Neural cell (in vitro differentiated cells): Measurements from ENCODE around the gene PRRT4. TPM values are rescaled to one million over a fixed set of nuclear protein-coding genes. Genes with fewer than 3 reads are reported as not detected.

Experiments
- H2AFZ ChIP-seq: fragments of 200-600, 300-800 bp; sonication (generic), shearing (Covaris generic); 2 replicates; pipeline ENCODE4 v1.6.0; 2014; ENCODE audit warnings: low read depth, mild to moderate bottlenecking, antibody characterized with exemption, low read length, moderate library complexity
- H3F3A ChIP-seq: fragments of 200-600 bp; shearing (Covaris generic); 2 replicates; pipeline ENCODE4 v1.6.1; 2016; ENCODE audit warnings: mild to moderate bottlenecking, moderate library complexity, mixed read lengths, antibody characterized with exemption, low read length; ENCODE audit not compliant: insufficient read depth, poor library complexity, severe bottlenecking
- H3K27ac ChIP-seq: fragments of 200-600, 300-800 bp; sonication (generic), shearing (Covaris generic); 2 replicates; pipeline ENCODE4 v1.5.1; 2014; ENCODE audit warnings: mild to moderate bottlenecking, low read length, moderate library complexity
- H3K27me3 ChIP-seq: fragments of 300-800, 200-600 bp; sonication (generic), shearing (Covaris generic); 2 replicates; pipeline ENCODE4 v1.6.0; 2014; ENCODE audit warnings: mild to moderate bottlenecking, low read depth, low read length, moderate library complexity; ENCODE audit not compliant: insufficient read depth
- H3K36me3 ChIP-seq: fragments of 300-800, 200-600 bp; sonication (generic), shearing (Covaris generic); 2 replicates; pipeline ENCODE4 v1.5.1; 2014; ENCODE audit warnings: mild to moderate bottlenecking, antibody characterized with exemption, low read length, moderate library complexity; ENCODE audit not compliant: insufficient read depth
- H3K4me2 ChIP-seq: fragments of 300-800, 200-600 bp; sonication (generic), shearing (Covaris generic); 2 replicates; pipeline ENCODE4 v1.6.0; 2014; ENCODE audit warnings: mild to moderate bottlenecking, low read length
- H3K4me3 ChIP-seq: fragments of 300-800, 200-600 bp; sonication (generic), shearing (Covaris generic); 2 replicates; pipeline ENCODE4 v1.5.1; 2014; ENCODE audit warnings: mild to moderate bottlenecking, low read length, moderate library complexity
- H3K79me2 ChIP-seq: fragments of 200-600 bp; shearing (Covaris generic); replicated peaks from 2 replicates; pipeline ENCODE4 v1.6.0; 2014; ENCODE audit warnings: mild to moderate bottlenecking, low read length, moderate library complexity; ENCODE audit not compliant: insufficient read depth
- H3K9ac ChIP-seq: fragments of 300-800, 200-600 bp; sonication (generic), shearing (Covaris generic); 2 replicates; pipeline ENCODE4 v1.6.1; 2016; ENCODE audit warnings: mild to moderate bottlenecking, low read length, mixed read lengths
- H3K9me2 ChIP-seq: fragments of 200-600 bp; shearing (Covaris generic); 2 replicates; pipeline ENCODE4 v1.6.1; 2016; ENCODE audit warnings: mild to moderate bottlenecking, low read length, mixed read lengths; ENCODE audit not compliant: insufficient read depth
- H3K9me3 ChIP-seq: fragments of 200-600, 300-800 bp; sonication (generic), shearing (Covaris generic); 2 replicates; pipeline ENCODE4 v1.6.1; 2016; ENCODE audit warnings: mild to moderate bottlenecking, mixed run types, low read length, moderate library complexity, mixed read lengths
- H4K20me1 ChIP-seq: fragments of 200-600 bp; shearing (Covaris generic); 2 replicates; pipeline ENCODE4 v1.6.1; 2016; ENCODE audit warnings: mild to moderate bottlenecking, mixed run types; ENCODE audit not compliant: insufficient read depth
- EP300 ChIP-seq: fragments of 450-650 bp; conservative IDR thresholded peaks from 2 replicates; pipeline ENCODE4 v1.6.1; 2014; ENCODE audit warnings: antibody characterized with exemption, mild to moderate bottlenecking, moderate library complexity; ENCODE audit not compliant: poor library complexity, severe bottlenecking
- EZH2 ChIP-seq: fragments of 200-600, 300-800 bp; shearing (Covaris generic), sonication (generic); IDR thresholded peaks from 2 replicates; pipeline ENCODE4 v1.6.1; 2014; ENCODE audit warnings: antibody characterized with exemption, low read length, borderline replicate concordance, mild to moderate bottlenecking; ENCODE audit not compliant: insufficient read depth, poor library complexity, severe bottlenecking
- MXI1 ChIP-seq: fragments of 450-650 bp; conservative IDR thresholded peaks from 2 replicates; pipeline ENCODE4 v1.6.1; 2014; ENCODE audit warnings: antibody characterized with exemption, mild to moderate bottlenecking; ENCODE audit not compliant: poor library complexity, severe bottlenecking
- POLR2AphosphoS5 ChIP-seq: IDR thresholded peaks from 2 replicates; pipeline ENCODE4 v1.6.1; 2012
- RAD21 ChIP-seq: fragments of 450-650 bp; conservative IDR thresholded peaks from 2 replicates; pipeline ENCODE4 v1.6.1; 2014; ENCODE audit warnings: antibody characterized with exemption, mild to moderate bottlenecking, moderate library complexity
- SMC3 ChIP-seq: fragments of 450-650 bp; conservative IDR thresholded peaks from 2 replicates; pipeline ENCODE4 v1.6.1; 2014; ENCODE audit warnings: antibody characterized with exemption, mild to moderate bottlenecking, moderate library complexity; ENCODE audit not compliant: poor library complexity
- TAF1 ChIP-seq: IDR thresholded peaks from 2 replicates; pipeline ENCODE4 v1.6.1; 2012; ENCODE audit warnings: low read depth
- polyA plus RNA-seq: library from polyadenylated mRNA; depleted of rRNA; stranded (reverse); fragments of >200 nt; gene quantifications from 2 replicates; pipeline ENCODE4 v1.2.3, GENCODE V29; 2014
- TF ChIP-seq, protein P1 (sequence below): fragments of 450-650 bp; IDR thresholded peaks from 2 replicates; pipeline ENCODE4 v1.5.1; 2014; ENCODE audit warnings: antibody characterized with exemption, mild to moderate bottlenecking, moderate library complexity; ENCODE audit not compliant: poor library complexity, severe bottlenecking
- TF ChIP-seq, protein P2 (sequence below): IDR thresholded peaks from 2 replicates; pipeline ENCODE4 v1.6.1; 2012; ENCODE audit warnings: borderline replicate concordance

PRRT4 gene
- polyA plus RNA-seq, 1 donor from 2014 or later = 32.5 TPM

- no peak overlapping the region for H2AFZ ChIP-seq
- H3K36me3 ChIP-seq = no peaks in the 10 kb centered on the region
- no peaks in the 10 kb centered on the region for H3K79me2 ChIP-seq
- H3K4me3 ChIP-seq = no peak overlapping the region
- H3F3A ChIP-seq = no peaks in the 10 kb centered on the region
- no peak overlapping the region for H3K27ac ChIP-seq
- H3K9me3 ChIP-seq = no peaks in the 10 kb centered on the region
- H3K27me3 ChIP-seq = no peaks in the 10 kb centered on the region
- no peaks in the 10 kb centered on the region for H4K20me1 ChIP-seq
- H3K9ac ChIP-seq = no peak overlapping the region
- TF ChIP-seq POLR2AphosphoS5 (no peak), TAF1 (no peak), EP300 (no peak), EZH2 (no peak), RAD21 (no peak), MXI1 (no peak)
- TF ChIP-seq, protein P1, sequence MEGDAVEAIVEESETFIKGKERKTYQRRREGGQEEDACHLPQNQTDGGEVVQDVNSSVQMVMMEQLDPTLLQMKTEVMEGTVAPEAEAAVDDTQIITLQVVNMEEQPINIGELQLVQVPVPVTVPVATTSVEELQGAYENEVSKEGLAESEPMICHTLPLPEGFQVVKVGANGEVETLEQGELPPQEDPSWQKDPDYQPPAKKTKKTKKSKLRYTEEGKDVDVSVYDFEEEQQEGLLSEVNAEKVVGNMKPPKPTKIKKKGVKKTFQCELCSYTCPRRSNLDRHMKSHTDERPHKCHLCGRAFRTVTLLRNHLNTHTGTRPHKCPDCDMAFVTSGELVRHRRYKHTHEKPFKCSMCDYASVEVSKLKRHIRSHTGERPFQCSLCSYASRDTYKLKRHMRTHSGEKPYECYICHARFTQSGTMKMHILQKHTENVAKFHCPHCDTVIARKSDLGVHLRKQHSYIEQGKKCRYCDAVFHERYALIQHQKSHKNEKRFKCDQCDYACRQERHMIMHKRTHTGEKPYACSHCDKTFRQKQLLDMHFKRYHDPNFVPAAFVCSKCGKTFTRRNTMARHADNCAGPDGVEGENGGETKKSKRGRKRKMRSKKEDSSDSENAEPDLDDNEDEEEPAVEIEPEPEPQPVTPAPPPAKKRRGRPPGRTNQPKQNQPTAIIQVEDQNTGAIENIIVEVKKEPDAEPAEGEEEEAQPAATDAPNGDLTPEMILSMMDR = no peak
- TF ChIP-seq, protein P2, sequence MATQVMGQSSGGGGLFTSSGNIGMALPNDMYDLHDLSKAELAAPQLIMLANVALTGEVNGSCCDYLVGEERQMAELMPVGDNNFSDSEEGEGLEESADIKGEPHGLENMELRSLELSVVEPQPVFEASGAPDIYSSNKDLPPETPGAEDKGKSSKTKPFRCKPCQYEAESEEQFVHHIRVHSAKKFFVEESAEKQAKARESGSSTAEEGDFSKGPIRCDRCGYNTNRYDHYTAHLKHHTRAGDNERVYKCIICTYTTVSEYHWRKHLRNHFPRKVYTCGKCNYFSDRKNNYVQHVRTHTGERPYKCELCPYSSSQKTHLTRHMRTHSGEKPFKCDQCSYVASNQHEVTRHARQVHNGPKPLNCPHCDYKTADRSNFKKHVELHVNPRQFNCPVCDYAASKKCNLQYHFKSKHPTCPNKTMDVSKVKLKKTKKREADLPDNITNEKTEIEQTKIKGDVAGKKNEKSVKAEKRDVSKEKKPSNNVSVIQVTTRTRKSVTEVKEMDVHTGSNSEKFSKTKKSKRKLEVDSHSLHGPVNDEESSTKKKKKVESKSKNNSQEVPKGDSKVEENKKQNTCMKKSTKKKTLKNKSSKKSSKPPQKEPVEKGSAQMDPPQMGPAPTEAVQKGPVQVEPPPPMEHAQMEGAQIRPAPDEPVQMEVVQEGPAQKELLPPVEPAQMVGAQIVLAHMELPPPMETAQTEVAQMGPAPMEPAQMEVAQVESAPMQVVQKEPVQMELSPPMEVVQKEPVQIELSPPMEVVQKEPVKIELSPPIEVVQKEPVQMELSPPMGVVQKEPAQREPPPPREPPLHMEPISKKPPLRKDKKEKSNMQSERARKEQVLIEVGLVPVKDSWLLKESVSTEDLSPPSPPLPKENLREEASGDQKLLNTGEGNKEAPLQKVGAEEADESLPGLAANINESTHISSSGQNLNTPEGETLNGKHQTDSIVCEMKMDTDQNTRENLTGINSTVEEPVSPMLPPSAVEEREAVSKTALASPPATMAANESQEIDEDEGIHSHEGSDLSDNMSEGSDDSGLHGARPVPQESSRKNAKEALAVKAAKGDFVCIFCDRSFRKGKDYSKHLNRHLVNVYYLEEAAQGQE = no peak
- no peaks in the 10 kb centered on the region for H3K9me2 ChIP-seq
- no peak overlapping the region for H3K4me2 ChIP-seq
Observed at GRCh38 chr7:128374041-128374440, 12.6 kb upstream of the PRRT4 start.

- H3K79me2 ChIP-seq = no peaks in the 10 kb centered on the region
- no peak overlapping the region for H3K27ac ChIP-seq
- H3K9me2 ChIP-seq = no peaks in the 10 kb centered on the region
Observed at GRCh38 chr7:128373606-128374005, 12.1 kb upstream of the PRRT4 start.

More at GRCh38 chr7:128373606-128374005, 12.1 kb upstream of the PRRT4 start:
- Histone ChIP-seq H3K9me3 (no peaks in the 10 kb centered on the region), H4K20me1 (no peaks in the 10 kb centered on the region), H3K9ac (no peak overlapping the region), H2AFZ (no peak overlapping the region), H3F3A (no peaks in the 10 kb centered on the region), H3K27me3 (no peaks in the 10 kb centered on the region), H3K4me2 (no peak overlapping the region), H3K4me3 (no peak overlapping the region), H3K36me3 (no peaks in the 10 kb centered on the region)
- TF ChIP-seq POLR2AphosphoS5 (no peak), EZH2 (no peak), SMC3 (no peak), RAD21 (no peak), MXI1 (no peak), TAF1 (no peak), EP300 (no peak)
- TF ChIP-seq, protein P2 = no peak
- TF ChIP-seq, protein P1 = no peak
